Bronchial epithelial cell (primary cell): ENCODE results near the gene KCNJ14. TPM values are rescaled to one million over a fixed set of nuclear protein-coding genes. Genes with fewer than 3 reads are reported as not detected.

Source experiments
- DNase-seq: peaks from one replicate; pipeline ENCODE4 v3.0.0-alpha.2; 2010; ENCODE audit warnings: low read depth
- FAIRE-seq: peaks from 2 replicates; lab custom pipeline; 2011; peaks lifted over from hg19 to GRCh38; lab: Jason Lieb, UNC
- H3K27me3 ChIP-seq: 2 replicates; pipeline ENCODE4 v1.5.1; 2011; ENCODE audit warnings: low read length; ENCODE audit not compliant: control insufficient read depth, insufficient read depth
- H3K36me3 ChIP-seq: 2 replicates; pipeline ENCODE4 v1.5.1; 2011; ENCODE audit warnings: low read length; ENCODE audit not compliant: control insufficient read depth, insufficient read depth
- H3K4me3 ChIP-seq: 2 replicates; pipeline ENCODE4 v1.5.1; 2011; ENCODE audit warnings: mild to moderate bottlenecking, low read depth, low read length, control low read depth
- CTCF ChIP-seq: IDR thresholded peaks from 2 replicates; pipeline ENCODE4 v1.5.1; 2011; ENCODE audit warnings: mild to moderate bottlenecking, moderate library complexity, low read length, control low read depth, inconsistent platforms; ENCODE audit not compliant: insufficient read depth, severe bottlenecking
- total RNA-seq: library from RNA; depleted of rRNA; stranded (reverse); fragments of >200 nt; gene quantifications from 2 replicates; pipeline ENCODE4 v1.2.1, GENCODE V29; 2014

KCNJ14 gene
- total RNA-seq, 1 donor from 2014 or later, result 1.1 TPM

- FAIRE-seq (no peak), DNase-seq (no peak)
- TF ChIP-seq CTCF, result no peak
- H3K4me3 ChIP-seq, result no peak overlapping the region
- H3K27me3 ChIP-seq, result no peaks in the 10 kb centered on the region
- peaks cover 37% of the 10 kb centered on the region for H3K36me3 ChIP-seq
Observed at GRCh38 chr19:48477698-48478338, 22.4 kb downstream of the KCNJ14 start.

- no peak for DNase-seq
- Histone ChIP-seq H3K27me3 (no peaks in the 10 kb centered on the region), H3K36me3 (peaks cover 31% of the 10 kb centered on the region), H3K4me3 (no peak overlapping the region)
- TF ChIP-seq CTCF, result no peak
- no peak for FAIRE-seq
Observed at GRCh38 chr19:48478339-48479256, 23.2 kb downstream of the KCNJ14 start.

GRCh38 chr19:48479686-48480085 is 24.3 kb downstream of the KCNJ14 start:
- peak; percentile 77 for FAIRE-seq
- no peak overlapping the region for H3K4me3 ChIP-seq
- TF ChIP-seq CTCF, result no peak
- no peak for DNase-seq
- H3K36me3 ChIP-seq, result peaks cover 23% of the 10 kb centered on the region
- H3K27me3 ChIP-seq, result no peaks in the 10 kb centered on the region

- no peak for FAIRE-seq
- DNase-seq, result no peak
- no peaks in the 10 kb centered on the region for H3K27me3 ChIP-seq
- no peak for TF ChIP-seq CTCF
- peak overlapping the region; percentile 34 for H3K4me3 ChIP-seq
- H3K36me3 ChIP-seq, result peaks cover 18% of the 10 kb centered on the region
Observed at GRCh38 chr19:48480183-48480557, 24.8 kb downstream of the KCNJ14 start.

- H3K36me3 ChIP-seq, result peaks cover 11% of the 10 kb centered on the region
- DNase-seq (no peak), FAIRE-seq (no peak)
- TF ChIP-seq CTCF, result no peak
- H3K27me3 ChIP-seq, result no peaks in the 10 kb centered on the region
- peak overlapping the region; percentile 34 for H3K4me3 ChIP-seq
Observed at GRCh38 chr19:48480558-48481500, 25.5 kb downstream of the KCNJ14 start.
